GM12878 (cell line): ENCODE measurements around the gene NCAPH2. TPM values are rescaled to one million over a fixed set of nuclear protein-coding genes. Genes with fewer than 3 reads are reported as not detected.

Experiments
- ATF2 ChIP-seq: IDR thresholded peaks from 2 replicates; pipeline ENCODE4 v1.6.1; 2012; ENCODE audit warnings: low read length, inconsistent platforms
- ATF3 ChIP-seq: IDR thresholded peaks from 2 replicates; pipeline ENCODE4 v1.6.1; 2011; ENCODE audit warnings: low read depth, mild to moderate bottlenecking, low read length, moderate library complexity, borderline replicate concordance; ENCODE audit errors: extremely low read depth
- ATF7 ChIP-seq: fragments of 450-650 bp; IDR thresholded peaks from 2 replicates; pipeline ENCODE4 v1.6.1; 2016; ENCODE audit warnings: low read depth, mild to moderate bottlenecking
- BCL11A ChIP-seq: IDR thresholded peaks from 2 replicates; pipeline ENCODE4 v1.6.1; 2011; ENCODE audit warnings: low read depth, low read length
- BHLHE40 ChIP-seq, 2 experiments: fragments of 450-650 bp in 1 of 2; IDR thresholded peaks; 2 replicates each; pipeline ENCODE4 v1.6.1; 2011 to 2017; ENCODE audit warnings: low read depth in 2 of 2, borderline replicate concordance in 1 of 2, improper control_type of control experiment in 1 of 2, low read length in 1 of 2, mild to moderate bottlenecking in 1 of 2
- CREB1 ChIP-seq: IDR thresholded peaks from 2 replicates; pipeline ENCODE4 v1.6.1; 2012; ENCODE audit warnings: low read depth, mild to moderate bottlenecking, inconsistent platforms
- EGR1 ChIP-seq, 2 experiments: IDR thresholded peaks; 1 replicate in 1 of 2; 2 replicates in 1 of 2; pipeline ENCODE4 v1.6.1; 2011 to 2012; ENCODE audit warnings: low read depth in 2 of 2, low read length in 2 of 2, borderline replicate concordance in 1 of 2, mild to moderate bottlenecking in 1 of 2, moderate library complexity in 1 of 2
- ELK1 ChIP-seq: IDR thresholded peaks from 2 replicates; pipeline ENCODE4 v1.6.1; 2012; ENCODE audit warnings: low read depth, low read length, improper control_type of control experiment
- GATAD2B ChIP-seq: fragments of 450-650 bp; conservative IDR thresholded peaks from 2 replicates; pipeline ENCODE4 v1.6.1; 2017; ENCODE audit warnings: low read depth, mild to moderate bottlenecking, moderate library complexity
- MYC ChIP-seq: IDR thresholded peaks from 2 replicates; pipeline ENCODE4 v1.6.1; 2011; ENCODE audit warnings: mild to moderate bottlenecking, low read length, moderate library complexity, inconsistent platforms; ENCODE audit not compliant: insufficient read depth, insufficient replicate concordance, insufficient read length, severe bottlenecking
- NFXL1 ChIP-seq: fragments of 450-650 bp; IDR thresholded peaks from 2 replicates; pipeline ENCODE4 v1.6.1; 2017; ENCODE audit warnings: antibody characterized with exemption, mild to moderate bottlenecking, borderline replicate concordance
- POLR2AphosphoS5 ChIP-seq: IDR thresholded peaks from 2 replicates; pipeline ENCODE4 v1.6.1; 2011; ENCODE audit warnings: mild to moderate bottlenecking, low read length, inconsistent platforms
- RELB ChIP-seq: fragments of 450-650 bp; IDR thresholded peaks from 2 replicates; pipeline ENCODE4 v1.6.1; 2017; ENCODE audit warnings: low read depth, mild to moderate bottlenecking, moderate library complexity
- RFX5 ChIP-seq: IDR thresholded peaks from 2 replicates; pipeline ENCODE4 v1.6.1; 2011; ENCODE audit warnings: low read depth, low read length, improper control_type of control experiment
- SIX5 ChIP-seq: IDR thresholded peaks from 2 replicates; pipeline ENCODE4 v1.6.1; 2011; ENCODE audit warnings: mild to moderate bottlenecking, low read depth, low read length, moderate library complexity; ENCODE audit not compliant: severe bottlenecking
- SP1 ChIP-seq: IDR thresholded peaks from one replicate; pipeline ENCODE4 v1.6.1; 2011; ENCODE audit warnings: low read depth, low read length
- SUZ12 ChIP-seq: fragments of 200-600 bp; sonication (generic); IDR thresholded peaks from one replicate; pipeline ENCODE4 v1.6.1; 2018; ENCODE audit warnings: antibody characterized with exemption, mild to moderate bottlenecking; ENCODE audit not compliant: unreplicated experiment
- USF1 ChIP-seq: IDR thresholded peaks from 2 replicates; pipeline ENCODE4 v1.6.1; 2011; ENCODE audit warnings: borderline replicate concordance, low read depth, mild to moderate bottlenecking, moderate library complexity, mixed read lengths, low read length; ENCODE audit not compliant: insufficient read depth; ENCODE audit errors: extremely low read length
- WRNIP1 ChIP-seq: IDR thresholded peaks from 2 replicates; pipeline ENCODE4 v1.6.1; 2011; ENCODE audit warnings: low read depth, low read length, improper control_type of control experiment, borderline replicate concordance
- polyA plus RNA-seq, 11 experiments: library from polyadenylated mRNA; depleted of rRNA in 4 of 11; unstranded in 6 of 11; stranded (reverse) in 5 of 11; fragments of >200 nt; fragmentation: Nextera tagmentation in 4 of 11; fragmentation: Illumina TruSeq in 1 of 11; extraction: Ambion mirVana in 4 of 11; extraction: Trizol in 1 of 11; gene quantifications; 1 replicate in 1 of 11; 2 replicates in 10 of 11; pipeline versions ENCODE4 v1.2.1 to v1.2.3, GENCODE V29; 2011 to 2016; ENCODE audit warnings: inconsistent platforms in 2 of 11, missing spikeins in 2 of 11, low read depth in 1 of 11
- total RNA-seq, 4 experiments: library from RNA; depleted of rRNA in 3 of 4; stranded (reverse); fragments of >200 nt in 3 of 4; fragmentation: Illumina TruSeq in 1 of 4; extraction: Trizol in 1 of 4; gene quantifications; 2 replicates each; pipeline versions ENCODE4 v1.2.1 to v1.2.3, GENCODE V29; 2013 to 2021

The NCAPH2 gene
- total and polyA plus RNA-seq, 10 of the 15 experiments (the other 5 are each of a cell fraction or from before 2014, with no cell fraction given) = 5.0 to 110 (median 59.9) TPM

GRCh38 chr22:50562523-50563412 lies 54.7 kb downstream of the NCAPH2 start, which contains the start of gene SYCE3 (continued):
- TF ChIP-seq EGR1 (IDR thresholded peaks at IDR 0.05; ENCODE audit: borderline replicate concordance in 1 of 2, low read depth in 2 of 2, low read length in 2 of 2) (no peak), ATF7 (no peak), NFXL1 (no peak), MYC (peak; percentile 48), ATF2 (no peak), RFX5 (no peak), GATAD2B (no peak; the same call in 1 of the 2 replicates), SUZ12 (no peak), RELB (0 out of 2 replicates have a peak, but pooled peaks have one; percentile 39), USF1 (no peak), ATF3 (no peak), SP1 (peak; percentile 86), ELK1 (peak; percentile 84), BHLHE40 (IDR thresholded peaks at IDR 0.05; ENCODE audit: borderline replicate concordance in 1 of 2, low read depth in 2 of 2, low read length in 1 of 2) (peak; percentile 60 to 61), WRNIP1 (no peak), POLR2AphosphoS5 (peak; percentile 54; the same call in 1 of the 2 replicates), CREB1 (peak; percentile 65), SIX5 (no peak), BCL11A (no peak)
